HG03575 (cell line): ENCODE data around the gene FAM117B.
A peak's percentile ranks its signal among the peaks of the same experiment; 100 is the strongest.
"Not testable (repeated sequence)": the region's sequence is repeated elsewhere in the genome, so short reads cannot be mapped to it uniquely, and the experiment has no call there.

Source experiments
- ATAC-seq: cut with Tn5 transposase; IDR thresholded peaks from one replicate; pipeline ENCODE4 v1.9.1; 2021; ENCODE audit not compliant: unreplicated experiment, insufficient number of reproducible peaks, low FRiP score; ENCODE audit errors: extremely low read depth

FAM117B gene

DNA sequence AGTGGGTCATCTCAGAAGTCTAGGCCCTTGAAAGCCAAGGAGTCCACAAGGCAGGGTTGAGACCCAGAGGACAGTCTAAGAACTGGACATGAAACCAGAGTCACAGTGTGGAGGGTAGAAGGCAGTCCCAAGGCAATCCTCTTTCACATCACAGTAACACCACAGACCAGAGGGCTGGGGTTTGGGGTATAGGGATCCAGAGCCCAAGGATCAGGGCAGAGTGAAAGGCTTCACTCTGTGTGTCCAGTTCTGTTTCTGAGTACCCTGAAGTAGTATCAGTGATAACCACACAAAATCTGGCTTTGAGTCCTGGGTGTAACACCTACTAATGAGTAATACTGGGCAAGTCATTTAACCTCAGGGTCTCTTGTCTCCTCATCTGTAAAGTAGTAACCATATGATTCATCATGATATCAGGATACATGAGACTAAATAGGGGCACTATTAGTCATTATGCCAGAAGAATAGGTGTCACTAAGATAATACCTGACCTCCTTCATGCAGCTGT lies 145.8 kb downstream of the FAM117B start:
- ATAC-seq, result peak; percentile 94

DNA sequence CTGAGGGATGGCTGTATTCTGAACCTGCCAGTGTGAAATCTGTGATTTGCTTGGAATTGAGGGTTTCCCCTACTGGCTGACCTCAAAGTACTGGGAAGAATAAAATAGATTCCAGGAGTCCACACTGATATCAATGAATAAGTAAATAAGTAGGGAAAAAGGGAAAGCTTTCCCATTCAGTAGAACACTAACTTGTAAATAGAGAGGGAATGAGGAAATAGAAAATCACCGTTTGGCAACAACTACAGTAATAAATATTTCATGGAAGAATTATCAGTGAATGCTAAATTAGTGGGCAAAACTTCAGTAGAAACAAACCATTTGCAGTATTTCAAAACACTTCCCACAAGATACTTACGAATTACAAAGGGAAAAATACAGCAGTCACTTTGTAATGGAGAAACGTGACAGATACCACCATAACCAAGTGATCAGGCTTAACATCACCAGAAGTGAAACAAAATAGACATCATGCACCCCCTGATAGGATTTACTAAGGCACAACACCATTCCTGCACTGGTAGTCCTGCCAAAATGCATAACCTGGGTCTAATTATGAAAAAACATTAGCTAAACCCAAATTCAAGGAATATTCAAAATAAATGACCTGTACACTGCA lies 148.3 kb downstream of the FAM117B start:
- no peak for ATAC-seq

DNA sequence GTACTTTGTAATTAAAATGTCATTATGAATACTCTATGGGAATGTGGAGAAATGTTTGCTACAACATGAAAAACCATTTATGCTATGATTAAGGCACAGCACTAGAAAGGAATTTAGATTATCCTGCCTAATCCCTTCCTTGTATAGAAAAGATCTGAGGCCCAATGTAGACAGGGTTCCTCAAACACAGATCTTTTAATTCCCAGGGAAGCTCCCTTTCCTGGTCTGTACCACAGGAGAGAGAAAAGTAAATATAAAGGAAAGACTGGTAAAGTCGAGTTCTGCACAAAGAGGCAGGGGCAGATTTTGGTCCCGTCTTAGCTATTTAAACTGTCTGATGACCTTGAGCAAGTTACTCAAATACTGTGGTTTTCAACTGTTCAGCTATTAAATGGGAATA lies 152.1 kb downstream of the FAM117B start:
- ATAC-seq, result no peak

DNA sequence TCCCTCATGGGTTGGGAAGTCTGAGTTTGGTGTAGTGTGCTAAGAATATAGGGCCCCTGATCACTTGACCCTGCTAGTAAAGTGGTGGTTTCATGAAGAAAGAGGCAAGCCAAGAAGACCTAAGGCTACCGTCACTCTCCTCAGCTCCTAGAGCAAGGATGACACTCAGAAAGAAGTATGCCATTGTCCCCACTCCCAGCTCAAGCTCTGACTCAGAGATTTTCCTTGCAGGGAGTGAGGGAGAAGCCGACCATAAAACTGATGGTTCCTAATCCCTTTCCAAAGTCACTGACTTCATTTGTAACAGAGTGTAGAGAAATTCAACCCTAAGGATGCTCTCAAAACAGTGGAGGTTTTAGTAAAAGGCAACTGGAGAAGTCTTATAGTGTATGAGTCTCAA lies 155.9 kb downstream of the FAM117B start:
- no peak for ATAC-seq

DNA sequence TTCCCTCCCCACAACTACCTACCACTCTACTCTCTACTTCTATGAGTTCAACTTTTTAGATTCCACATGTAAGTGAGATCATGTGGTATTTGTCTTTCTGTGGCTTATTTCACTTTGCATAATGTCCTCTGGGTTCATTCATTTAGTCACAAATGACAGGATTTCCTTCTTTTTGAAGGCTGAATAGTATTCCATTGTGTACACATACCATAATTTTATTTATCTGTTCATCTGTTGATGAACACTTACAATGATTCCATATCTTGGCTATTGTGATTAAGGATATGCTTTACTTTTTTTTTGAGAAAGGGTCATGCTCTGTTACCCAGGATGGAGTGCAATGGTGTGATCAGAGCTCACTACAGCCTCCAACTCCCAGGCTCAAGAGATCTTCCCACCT lies 163.2 kb downstream of the FAM117B start:
- ATAC-seq, result no peak

DNA sequence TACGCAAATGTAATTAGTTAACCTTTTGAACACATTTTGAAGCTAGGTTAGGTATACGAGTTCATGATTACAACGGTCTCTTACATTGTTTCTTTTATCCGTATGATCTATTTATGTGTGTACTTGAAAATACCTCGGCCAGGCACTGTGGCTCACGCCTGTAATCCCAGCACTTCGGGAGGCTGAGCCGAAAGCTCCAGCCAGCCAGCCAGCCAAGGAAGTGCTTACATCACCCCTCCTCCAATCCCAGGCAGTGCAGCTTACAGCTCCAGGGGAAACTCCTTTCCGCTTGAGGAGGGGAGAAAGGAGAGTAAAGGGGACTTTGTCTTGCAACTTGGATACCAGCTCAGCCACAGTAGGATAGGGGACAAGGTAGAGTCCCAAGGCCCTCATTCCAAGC lies 171.1 kb downstream of the FAM117B start:
- not testable (repeated sequence) for ATAC-seq

DNA sequence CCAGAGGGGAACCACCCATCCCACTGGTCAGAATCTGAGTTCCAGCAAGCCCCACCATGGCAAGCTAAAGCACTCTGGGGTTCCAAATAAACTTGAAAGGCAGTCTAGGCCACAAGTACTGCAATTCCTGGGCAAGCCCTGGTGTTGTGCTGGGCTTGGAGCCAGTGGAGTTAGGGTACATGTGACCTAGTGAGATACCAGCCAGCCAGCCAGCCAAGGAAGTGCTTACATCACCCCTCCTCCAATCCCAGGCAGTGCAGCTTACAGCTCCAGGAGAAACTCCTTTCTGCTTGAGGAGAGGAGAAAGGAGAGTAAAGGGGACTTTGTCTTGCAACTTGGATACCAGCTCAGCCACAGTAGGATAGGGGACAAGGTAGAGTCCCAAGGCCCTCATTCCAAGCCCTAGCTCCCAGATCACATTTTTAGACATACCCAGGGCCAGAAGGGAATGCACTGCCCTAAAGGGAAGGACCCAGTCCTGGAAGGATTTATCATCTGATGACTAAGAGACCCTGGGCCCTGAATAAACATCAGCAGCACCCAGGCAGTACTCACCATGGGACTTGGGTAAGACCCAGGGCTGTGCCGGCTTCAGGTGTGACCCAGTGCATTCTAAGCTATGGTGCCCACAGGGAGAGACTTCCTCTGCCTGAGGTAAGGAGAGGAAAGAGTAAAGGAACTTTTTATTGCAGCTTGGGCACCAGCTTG lies 172.8 kb downstream of the FAM117B start:
- ATAC-seq, result not testable (repeated sequence)

DNA sequence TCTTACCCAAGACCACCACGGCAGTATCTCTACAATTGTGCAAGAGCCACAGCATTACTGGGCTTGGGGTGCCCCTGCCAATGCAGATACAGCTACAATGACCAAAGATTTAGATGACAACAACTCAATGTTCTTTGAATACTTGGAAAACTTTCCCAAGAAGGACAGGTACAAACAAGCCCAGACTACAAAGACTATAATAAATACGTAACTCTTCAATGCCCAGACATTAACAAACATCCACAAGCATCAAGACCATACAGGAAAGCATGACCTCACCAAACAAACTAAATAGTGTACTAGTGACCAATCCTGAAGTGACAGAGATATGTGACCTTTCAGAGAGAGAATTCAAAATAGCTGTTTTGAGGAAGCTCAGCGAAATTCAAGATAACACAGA lies 174.0 kb downstream of the FAM117B start:
- no peak for ATAC-seq

DNA sequence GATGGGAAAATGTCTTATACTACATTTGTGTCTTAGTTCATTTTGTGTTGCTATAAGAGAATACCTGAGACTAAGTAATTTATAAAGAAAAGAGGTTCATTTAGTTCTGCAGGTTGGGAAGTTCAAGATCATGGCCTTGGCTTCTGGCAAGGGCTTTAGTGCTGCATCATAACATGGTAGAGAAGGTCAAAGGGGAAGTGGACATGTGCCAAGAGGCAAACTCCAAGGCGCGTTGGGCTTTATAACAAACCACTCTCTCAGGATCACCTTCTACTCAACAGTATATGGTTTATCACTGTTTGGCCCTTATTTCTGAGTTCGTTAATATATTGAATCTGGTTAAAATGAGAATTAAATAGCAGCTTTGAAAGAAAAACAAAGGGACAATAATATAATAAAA lies 178.6 kb downstream of the FAM117B start:
- no peak for ATAC-seq

DNA sequence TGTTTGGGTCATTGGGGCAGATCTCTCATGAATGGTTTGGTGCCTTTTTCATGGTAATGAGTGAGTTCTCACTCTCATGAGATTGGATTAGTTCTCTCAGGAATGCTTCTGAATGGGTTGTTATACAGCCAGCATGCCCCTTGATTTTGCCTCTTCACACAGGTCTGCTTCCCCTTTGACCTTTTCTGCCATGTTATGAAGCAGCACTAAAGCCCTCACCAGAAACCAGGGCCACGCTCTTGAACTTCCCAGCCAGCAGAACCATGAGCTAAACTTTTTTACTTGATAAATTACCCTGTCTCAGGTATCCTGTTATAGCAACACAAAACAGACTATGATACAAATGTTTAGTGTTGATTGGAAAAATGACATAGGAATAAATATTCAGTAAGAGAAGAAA lies 179.5 kb downstream of the FAM117B start:
- ATAC-seq, result no peak

DNA sequence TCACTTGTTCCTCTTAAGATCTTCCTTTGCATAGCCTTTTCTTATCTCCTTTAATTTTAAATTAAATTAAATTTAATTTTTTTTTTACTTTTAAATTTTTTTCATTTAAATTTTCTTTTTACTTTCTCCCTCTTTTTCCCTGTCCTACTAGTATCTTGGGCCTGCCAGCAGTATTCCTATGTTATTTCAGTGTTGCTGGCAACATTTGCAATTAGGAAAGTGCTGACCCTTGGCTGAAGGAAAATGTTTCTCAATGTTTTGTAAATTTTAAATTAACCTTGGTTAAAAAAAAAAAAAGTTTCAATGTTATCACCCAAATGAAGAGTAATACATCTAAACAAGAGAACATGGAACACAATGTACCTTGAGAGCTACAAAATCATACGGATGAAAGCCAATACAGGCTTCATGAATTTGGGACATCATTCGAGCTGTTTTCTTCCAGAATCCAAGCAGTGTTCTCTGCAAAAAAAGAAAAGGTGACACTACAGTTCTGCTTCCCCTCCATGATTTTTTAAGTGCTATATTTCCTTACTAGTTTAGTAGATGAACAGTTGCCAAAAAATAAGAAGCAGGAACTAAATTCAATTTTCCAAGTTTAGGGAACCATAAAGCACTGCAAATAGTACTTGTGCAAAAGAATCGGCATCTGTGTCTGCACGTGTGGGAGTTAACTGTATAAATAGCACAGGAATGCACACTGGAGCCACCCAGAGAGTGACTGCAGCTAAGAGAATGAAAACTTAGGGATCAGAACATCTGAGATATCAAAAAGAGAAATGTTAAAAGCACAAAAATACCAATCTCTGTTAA lies 181.0 kb downstream of the FAM117B start:
- no peak for ATAC-seq

DNA sequence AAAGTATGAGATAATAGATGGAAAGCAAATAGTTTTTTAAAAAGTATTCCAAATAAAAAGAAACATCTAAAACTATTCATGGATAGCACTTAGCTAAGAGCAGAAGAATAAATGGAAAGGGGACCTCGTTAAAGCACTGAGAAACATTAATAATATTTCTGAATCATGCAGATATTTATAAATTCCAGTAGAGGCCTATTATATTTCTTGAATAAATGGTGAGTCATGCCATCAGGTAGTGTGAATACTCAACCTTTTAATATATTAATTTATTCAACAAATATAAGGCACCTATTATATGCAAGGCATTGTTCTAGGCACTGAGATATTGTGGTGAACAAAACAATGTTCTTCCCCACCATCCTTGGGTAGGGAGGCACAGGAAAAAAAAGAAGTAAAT lies 183.0 kb downstream of the FAM117B start:
- ATAC-seq, result no peak

DNA sequence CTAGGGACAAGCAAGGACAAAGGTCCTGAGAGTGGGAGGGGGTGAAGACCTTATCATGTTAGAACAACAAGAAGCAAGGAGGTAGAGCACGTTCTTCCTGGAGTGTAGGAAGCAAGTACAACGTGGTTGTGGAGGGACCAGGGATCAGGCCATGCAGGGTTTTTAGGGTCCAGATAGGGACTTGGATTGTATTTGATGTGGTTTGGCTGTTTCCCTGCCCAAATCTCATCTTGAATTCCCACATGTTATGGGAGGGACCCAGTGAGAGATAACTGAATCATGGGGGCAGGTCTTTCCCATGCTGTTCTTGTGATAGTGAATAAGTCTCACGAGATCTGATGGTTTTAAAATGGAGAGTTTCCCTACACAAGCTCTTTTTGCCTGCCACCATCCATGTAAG lies 183.6 kb downstream of the FAM117B start:
- no peak for ATAC-seq
